HG03045 (cell line): Measurements from ENCODE around the gene CCDC83.
"Not testable (repeated sequence)": the region's sequence is repeated elsewhere in the genome, so short reads cannot be mapped to it uniquely, and the experiment has no call there.

Experiments used
- ATAC-seq: cut with Tn5 transposase; IDR thresholded peaks from one replicate; pipeline ENCODE4 v1.9.1; 2021; ENCODE audit warnings: mild to moderate bottlenecking, moderate library complexity; ENCODE audit not compliant: unreplicated experiment

The CCDC83 gene

GRCh38 chr11:85835263-85835662, 19.9 kb upstream of the CCDC83 start:
- no peak for ATAC-seq

GRCh38 chr11:85835729-85836128, 19.5 kb upstream of the CCDC83 start:
- no peak for ATAC-seq

DNA sequence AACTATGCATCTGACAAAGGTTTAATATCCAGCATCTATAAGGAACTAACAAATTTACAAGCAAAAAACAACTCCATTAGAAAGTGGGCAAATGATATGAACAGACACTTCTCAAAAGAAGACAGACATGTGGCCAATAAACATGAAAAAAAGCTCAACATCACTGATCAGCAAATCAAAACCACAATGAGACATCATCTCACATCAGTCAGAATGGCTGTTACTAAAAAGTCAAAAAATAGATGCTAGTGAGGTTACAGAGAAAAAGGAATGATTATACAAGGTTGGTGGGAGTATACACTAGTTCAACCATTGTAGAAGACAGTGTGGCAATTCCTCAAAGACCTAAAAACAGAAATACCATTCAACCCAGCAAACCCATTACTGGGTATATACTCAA, 14.3 kb upstream of the CCDC83 start:
- ATAC-seq: not testable (repeated sequence)

- no peak for ATAC-seq
These were observed 11.3 kb upstream of the CCDC83 start for GRCh38 chr11:85843929-85844328.

DNA sequence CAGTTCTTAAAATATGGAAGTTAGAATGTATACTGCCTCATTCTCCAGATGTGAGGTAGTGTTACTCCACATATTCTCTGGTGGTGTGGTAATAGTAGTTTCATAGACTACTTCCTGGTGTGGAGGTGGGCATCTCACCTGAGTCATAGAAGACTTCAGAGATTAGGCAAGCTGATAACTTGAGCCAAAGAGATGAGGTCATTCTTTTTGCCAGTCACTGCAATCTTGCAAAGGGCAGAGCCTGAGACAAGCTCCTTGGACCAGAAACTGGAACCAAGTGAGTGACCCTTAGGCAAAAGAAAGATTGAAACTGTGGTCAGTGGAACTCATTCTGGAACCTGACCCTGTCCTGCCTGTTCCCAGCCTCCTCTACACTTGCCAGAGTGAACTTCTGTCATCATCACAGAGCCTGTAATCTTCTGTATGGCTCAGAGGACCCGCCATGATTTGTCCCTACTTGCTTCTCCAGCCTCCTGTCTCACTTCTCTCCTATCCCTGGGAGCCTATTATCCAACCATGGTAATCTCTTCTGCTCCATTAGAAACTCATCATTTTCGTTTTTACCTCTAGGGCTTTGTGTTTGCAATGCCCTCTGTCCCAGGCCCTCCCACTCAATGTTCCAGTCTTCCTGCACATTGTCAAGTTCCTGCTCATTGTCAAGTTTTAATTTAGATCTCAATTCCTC, 10.6 kb upstream of the CCDC83 start:
- peak; percentile 71 for ATAC-seq

- no peak for ATAC-seq
These were observed 10.0 kb upstream of the CCDC83 start for GRCh38 chr11:85845124-85845631.

GRCh38 chr11:85847436-85847835, 7.7 kb upstream of the CCDC83 start:
- ATAC-seq: no peak

DNA sequence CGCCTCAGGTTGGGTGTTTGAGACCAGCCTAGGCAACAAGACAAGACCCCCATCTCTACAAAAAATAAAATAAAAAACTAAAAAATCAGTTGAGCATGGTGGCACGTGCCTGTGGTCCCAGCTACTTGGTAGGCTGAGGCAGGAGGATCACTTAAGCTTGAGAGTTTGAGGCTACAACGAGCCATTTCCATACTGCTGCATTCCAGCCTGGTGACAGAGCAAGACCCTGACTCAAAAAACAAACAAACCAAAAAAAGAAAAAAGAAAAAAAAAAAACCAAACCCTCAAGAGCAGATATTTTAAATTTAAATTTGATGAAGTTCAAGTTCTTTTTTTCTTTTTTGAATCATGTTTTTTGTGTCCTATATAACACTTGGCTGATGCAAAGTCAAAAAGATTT, 7.2 kb upstream of the CCDC83 start:
- no peak for ATAC-seq

GRCh38 chr11:85848556-85848955, 6.6 kb upstream of the CCDC83 start:
- no peak for ATAC-seq

DNA sequence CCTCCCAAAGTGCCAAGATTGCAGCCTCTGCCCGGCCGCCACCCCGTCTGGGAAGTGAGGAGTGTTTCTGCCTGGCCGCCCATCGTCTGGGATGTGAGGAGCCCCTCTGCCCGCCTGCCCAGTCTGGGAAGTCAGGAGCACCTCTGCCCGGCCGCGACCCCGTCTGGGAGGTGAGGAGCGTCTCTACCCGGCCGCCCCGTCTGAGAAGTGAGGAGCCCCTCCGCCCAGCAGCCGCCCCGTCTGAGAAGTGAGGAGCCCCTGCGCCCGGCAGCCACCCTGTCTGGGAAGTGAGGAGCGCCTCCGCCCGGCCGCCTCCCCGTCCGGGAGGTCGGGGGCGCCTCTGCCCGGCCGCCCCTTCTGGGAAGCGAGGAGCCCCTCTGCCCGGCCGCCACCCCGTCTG, 2.4 kb upstream of the CCDC83 start:
- ATAC-seq: not testable (repeated sequence)

GRCh38 chr11:85853541-85853940, 1.6 kb upstream of the CCDC83 start:
- ATAC-seq: not testable (repeated sequence)

GRCh38 chr11:85854212-85854556, 999 bp upstream of the CCDC83 start:
- no peak for ATAC-seq

DNA sequence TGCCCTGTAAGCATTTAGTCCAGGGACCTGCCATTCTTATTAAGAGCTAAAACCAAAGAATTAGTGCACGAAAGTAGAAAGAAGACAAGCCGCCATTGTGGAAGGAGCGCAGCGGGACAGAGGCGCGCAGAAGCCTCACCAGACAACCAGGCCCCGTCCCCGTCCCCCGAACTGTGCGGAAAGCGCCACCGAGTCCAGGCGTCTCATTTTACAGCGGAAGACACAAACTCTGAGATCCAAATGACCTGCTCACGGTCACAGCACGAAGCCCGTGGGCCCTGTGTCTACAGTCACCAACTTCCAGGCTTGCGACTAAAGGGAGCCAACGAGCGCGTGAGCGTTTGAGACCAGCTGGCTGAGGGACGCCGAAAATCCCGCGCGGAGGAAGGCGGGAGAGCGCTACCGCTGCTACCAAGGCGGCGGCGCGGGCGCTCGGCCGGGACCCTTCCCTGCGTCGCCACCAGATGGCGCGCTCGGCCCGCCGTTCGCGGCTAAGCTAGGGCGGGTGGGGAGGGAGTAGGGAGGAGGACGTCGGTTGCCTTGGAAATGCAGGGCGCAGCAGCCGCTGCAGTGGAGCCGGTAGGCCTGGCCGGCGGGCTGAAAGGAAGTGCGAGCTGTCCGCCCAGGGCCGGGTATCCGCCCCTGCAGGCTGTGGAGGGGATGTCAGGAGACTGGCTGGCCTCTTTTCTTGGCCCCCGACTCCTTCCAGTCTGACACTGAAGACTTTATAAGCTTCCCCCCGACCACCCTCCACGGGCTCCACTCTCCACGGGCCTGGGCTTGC, 434 bp upstream of the CCDC83 start:
- ATAC-seq: peak; percentile 99

DNA sequence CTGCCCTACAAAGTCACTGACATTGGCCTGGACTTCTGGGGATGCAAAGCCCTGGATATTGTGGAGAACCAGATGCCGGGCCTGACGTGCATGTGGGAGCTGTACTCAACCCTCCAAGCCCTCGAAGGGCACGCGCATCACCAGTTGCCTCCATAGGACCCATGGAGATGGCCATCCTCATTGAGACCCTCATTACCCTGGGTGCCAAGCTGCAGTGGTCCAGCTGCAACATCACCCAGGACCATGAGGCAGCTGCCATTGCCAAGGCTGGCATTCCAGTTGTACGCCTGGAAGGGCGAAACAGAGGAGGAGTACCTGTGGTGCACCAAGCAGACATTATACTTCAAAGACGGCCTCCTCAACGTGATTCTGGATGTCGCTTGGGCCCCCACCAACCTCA, 1.9 kb downstream of the CCDC83 start:
- no peak for ATAC-seq

DNA sequence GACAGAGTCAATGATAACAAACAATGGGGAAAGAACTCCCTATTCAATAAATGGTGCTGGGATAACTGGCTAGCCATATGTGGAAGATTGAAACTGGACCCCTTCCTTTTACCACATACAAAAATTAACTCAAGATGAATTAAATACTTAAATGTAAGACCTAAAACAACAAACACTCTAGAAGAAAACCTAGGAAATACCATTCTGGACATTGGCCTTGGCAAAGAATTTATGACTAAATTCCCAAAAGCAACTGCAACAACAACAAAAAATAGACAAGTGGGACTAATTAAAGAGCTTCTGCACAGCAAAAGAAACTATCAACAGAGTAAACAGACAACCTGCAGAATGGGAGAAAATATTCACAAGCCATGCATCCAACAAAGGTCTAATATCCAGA, 4.4 kb downstream of the CCDC83 start:
- ATAC-seq: not testable (repeated sequence)

- ATAC-seq: no peak
These were observed 8.7 kb downstream of the CCDC83 start for GRCh38 chr11:85863855-85864254.

GRCh38 chr11:85866137-85866827, 11.1 kb downstream of the CCDC83 start:
- no peak for ATAC-seq

- ATAC-seq: no peak
These were observed 12.6 kb downstream of the CCDC83 start for GRCh38 chr11:85867751-85868150.

GRCh38 chr11:85869781-85870180, 14.6 kb downstream of the CCDC83 start:
- ATAC-seq: no peak

DNA sequence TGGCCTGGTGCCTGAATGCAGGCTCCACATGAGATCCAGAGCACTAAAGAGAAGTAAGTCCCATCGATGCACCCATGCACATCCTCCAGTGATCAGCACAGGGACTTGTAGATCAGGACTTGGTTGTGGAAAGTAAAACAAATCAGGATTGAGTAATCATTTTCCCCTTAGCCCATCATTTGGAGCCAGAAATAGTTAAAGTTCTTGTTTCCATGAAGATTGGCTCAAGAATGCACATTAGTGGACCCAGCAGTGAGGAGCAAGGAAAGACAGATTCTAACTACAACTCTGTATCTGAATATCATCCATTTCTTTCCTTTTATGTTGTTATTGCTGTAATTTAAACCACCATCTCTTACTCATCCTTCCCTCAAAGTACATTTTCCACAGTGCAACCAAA, 19.1 kb downstream of the CCDC83 start:
- ATAC-seq: no peak

DNA sequence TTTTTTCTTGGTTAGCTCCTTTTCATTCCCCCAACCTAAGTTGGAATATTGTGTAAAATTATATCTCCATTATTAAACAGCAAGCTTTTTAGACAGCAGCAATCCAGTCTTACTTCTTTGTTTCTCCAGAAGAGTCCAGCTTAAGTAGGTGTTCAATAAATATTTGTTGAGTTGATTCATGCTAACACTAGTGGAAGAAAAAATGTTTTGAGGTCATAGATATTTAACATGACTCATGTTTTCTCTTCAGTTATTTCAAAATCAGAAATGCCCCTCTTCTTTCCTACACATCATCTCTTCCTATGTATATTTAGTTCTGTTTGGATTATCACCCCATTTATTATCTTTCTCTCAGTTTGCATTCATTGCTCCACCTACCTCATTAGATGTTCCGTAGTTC, 20.3 kb downstream of the CCDC83 start:
- no peak for ATAC-seq

GRCh38 chr11:85884581-85885021, 29.4 kb downstream of the CCDC83 start:
- ATAC-seq: no peak
